ENCODE measurements around the gene TIMM22. TPM values are rescaled to one million over a fixed set of nuclear protein-coding genes. Genes with fewer than 3 reads are reported as not detected.

TIMM22 gene
- total and polyA plus RNA-seq, 2 of the 13 experiments (the other 11 are each of a cell fraction or from before 2014, with no cell fraction given), result 6.2 to 15.5 TPM

- TF ChIP-seq ZNF362 (CRISPR knock-in tag; IDR thresholded peaks at IDR 0.05; ENCODE audit: borderline replicate concordance) (peak; percentile 47; the same call in 1 of the 2 replicates), ZNF674 (CRISPR knock-in tag; IDR thresholded peaks at IDR 0.05; ENCODE audit: low read depth) (no peak), SIX4 (CRISPR knock-in tag; IDR thresholded peaks at IDR 0.05) (no peak), ZNF816 (CRISPR knock-in tag; IDR thresholded peaks at IDR 0.05; ENCODE audit: borderline replicate concordance) (no peak), ZNF841 (CRISPR knock-in tag; IDR thresholded peaks at IDR 0.05; ENCODE audit: borderline replicate concordance) (no peak), SNAI1 (CRISPR knock-in tag; IDR thresholded peaks at IDR 0.05; ENCODE audit: borderline replicate concordance) (no peak), GFI1 (CRISPR knock-in tag; IDR thresholded peaks at IDR 0.05; ENCODE audit: borderline replicate concordance) (no peak), HHEX (CRISPR knock-in tag; IDR thresholded peaks at IDR 0.05) (no peak), PTBP1 (IDR thresholded peaks at IDR 0.05; ENCODE audit: low read depth, low read length, poor library complexity, severe bottlenecking) (no peak), BHLHE40 (IDR thresholded peaks at IDR 0.05; ENCODE audit: low read length) (no peak), NBN (conservative IDR thresholded peaks at IDR 0.05) (no peak), TFE3 (CRISPR knock-in tag; IDR thresholded peaks at IDR 0.05) (no peak), JARID2 (CRISPR knock-in tag; IDR thresholded peaks at IDR 0.05; ENCODE audit: insufficient replicate concordance) (no peak), NFAT5 (CRISPR knock-in tag; IDR thresholded peaks at IDR 0.05) (no peak), PRPF4 (IDR thresholded peaks at IDR 0.05; ENCODE audit: low read depth, low read length, poor library complexity, severe bottlenecking) (no peak), SP5 (CRISPR knock-in tag; IDR thresholded peaks at IDR 0.05; ENCODE audit: borderline replicate concordance, low read depth) (0 out of 2 replicates have a peak, but pooled peaks have one; percentile 16), TEAD2 (CRISPR knock-in tag; IDR thresholded peaks at IDR 0.05) (no peak), ATAD3A (CRISPR knock-in tag; IDR thresholded peaks at IDR 0.05) (no peak), ZNF652 (CRISPR knock-in tag; IDR thresholded peaks at IDR 0.05; ENCODE audit: borderline replicate concordance, low read depth) (no peak), ZNF768 (CRISPR knock-in tag; IDR thresholded peaks at IDR 0.05) (peak; percentile 39; the same call in 1 of the 2 replicates), ZNF776 (CRISPR knock-in tag; IDR thresholded peaks at IDR 0.05) (no peak), HNRNPUL1 (IDR thresholded peaks at IDR 0.05; ENCODE audit: low read depth, low read length) (no peak), KLF9 (CRISPR knock-in tag; IDR thresholded peaks at IDR 0.05; ENCODE audit: low read depth) (no peak)
Measured at GRCh38 chr17:980406-981291, 16.3 kb upstream of the TIMM22 start (continued).
